ENCODE results near the gene FCHSD2. TPM values are rescaled to one million over a fixed set of nuclear protein-coding genes. Genes with fewer than 3 reads are reported as not detected.
A peak's percentile ranks its signal among the peaks of the same experiment; 100 is the strongest.

Gene FCHSD2
- polyA plus RNA-seq, 3 donors from 2014 or later = 9.7 to 25.6 (median 11.9) TPM

DNA sequence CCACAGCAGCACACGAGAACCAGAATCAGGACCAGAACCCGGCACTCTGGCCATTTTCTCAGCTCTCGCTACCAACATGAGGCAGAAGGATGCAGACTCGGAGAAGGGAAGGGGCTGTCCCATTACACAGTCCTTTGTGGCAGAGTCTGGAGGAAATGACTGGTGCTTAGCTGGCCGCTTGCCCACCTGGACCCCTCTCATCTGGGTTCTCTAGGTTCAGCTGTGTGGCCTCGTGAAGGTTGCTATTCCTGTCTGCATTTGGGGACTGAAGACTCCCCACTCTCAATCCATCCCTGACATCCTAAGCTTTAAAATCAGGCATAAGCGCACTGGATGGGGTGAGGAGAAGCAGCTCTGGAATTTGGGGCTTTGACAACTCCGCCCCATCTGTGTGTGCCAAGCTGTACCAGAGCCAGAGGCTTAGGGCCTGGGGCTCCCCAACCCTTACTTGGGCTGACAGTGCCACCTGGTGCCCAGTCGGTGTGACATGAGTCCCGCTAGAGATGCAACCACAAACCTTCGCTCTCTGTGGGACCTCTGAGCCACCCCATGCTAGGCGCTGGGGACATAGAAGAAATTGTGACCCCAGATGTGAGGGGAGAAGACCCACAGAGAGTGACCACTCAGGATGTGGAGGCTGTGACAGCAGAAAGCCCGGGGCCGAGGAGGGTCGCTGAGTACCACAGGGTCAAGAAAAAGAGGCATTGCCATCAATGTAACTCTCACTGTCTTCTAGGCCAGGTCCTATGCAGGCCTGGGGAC lies 35.8 kb upstream of the FCHSD2 start:
- H3K9me3 Mint-ChIP-seq = no peaks in the 10 kb centered on the region
- H3K4me3 Mint-ChIP-seq = no peak overlapping the region
- peaks cover 0 to 3% (median 2%) of the 10 kb centered on the region in 3 donors for H3K27me3 Mint-ChIP-seq (ENCODE audit: low read depth in 3 of 3)
- no peaks in the 10 kb centered on the region for H3K36me3 Mint-ChIP-seq
- H3K4me1 Mint-ChIP-seq = peaks cover 0 to 9% of the 10 kb centered on the region in 2 donors
- no peak overlapping the region for H3K27ac Mint-ChIP-seq
- DNase-seq = peak; percentile 62 to 72 (median 67)

- no peaks in the 10 kb centered on the region for H3K36me3 Mint-ChIP-seq
- H3K27me3 Mint-ChIP-seq (ENCODE audit: low read depth in 3 of 3) = peaks cover 0 to 4% (median 3%) of the 10 kb centered on the region in 3 donors
- H3K27ac Mint-ChIP-seq = no peak overlapping the region
- H3K9me3 Mint-ChIP-seq = no peaks in the 10 kb centered on the region
- H3K4me3 Mint-ChIP-seq = no peak overlapping the region
- no peak for DNase-seq
- H3K4me1 Mint-ChIP-seq = peaks cover 0 to 9% of the 10 kb centered on the region in 2 donors
These were observed 35.3 kb upstream of the FCHSD2 start for GRCh38 chr11:73177380-73177777.

DNA sequence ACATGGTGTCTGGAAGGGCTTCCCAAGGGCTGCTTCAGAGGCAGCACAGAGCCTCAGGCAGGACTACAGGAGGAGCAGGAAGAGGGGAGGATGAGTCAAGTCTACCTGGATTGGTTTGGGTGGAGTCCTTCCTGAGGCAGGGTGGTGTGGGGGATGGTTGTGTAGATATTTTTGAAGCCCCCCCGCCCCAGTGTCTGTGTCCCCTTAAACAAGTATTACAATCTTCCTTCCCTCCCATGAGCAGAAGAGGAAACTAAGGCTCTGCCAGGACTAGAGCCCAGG lies 34.7 kb upstream of the FCHSD2 start:
- Mint-ChIP-seq H3K27ac (peak overlapping the region in 1 of 6 donors; percentile 46), H3K4me3 (no peak overlapping the region), H3K36me3 (no peaks in the 10 kb centered on the region), H3K4me1 (peaks cover 0 to 9% of the 10 kb centered on the region in 2 donors), H3K27me3 (ENCODE audit: low read depth in 3 of 3) (peaks cover 0 to 4% (median 3%) of the 10 kb centered on the region in 3 donors), H3K9me3 (no peaks in the 10 kb centered on the region)
- no peak for DNase-seq

DNA sequence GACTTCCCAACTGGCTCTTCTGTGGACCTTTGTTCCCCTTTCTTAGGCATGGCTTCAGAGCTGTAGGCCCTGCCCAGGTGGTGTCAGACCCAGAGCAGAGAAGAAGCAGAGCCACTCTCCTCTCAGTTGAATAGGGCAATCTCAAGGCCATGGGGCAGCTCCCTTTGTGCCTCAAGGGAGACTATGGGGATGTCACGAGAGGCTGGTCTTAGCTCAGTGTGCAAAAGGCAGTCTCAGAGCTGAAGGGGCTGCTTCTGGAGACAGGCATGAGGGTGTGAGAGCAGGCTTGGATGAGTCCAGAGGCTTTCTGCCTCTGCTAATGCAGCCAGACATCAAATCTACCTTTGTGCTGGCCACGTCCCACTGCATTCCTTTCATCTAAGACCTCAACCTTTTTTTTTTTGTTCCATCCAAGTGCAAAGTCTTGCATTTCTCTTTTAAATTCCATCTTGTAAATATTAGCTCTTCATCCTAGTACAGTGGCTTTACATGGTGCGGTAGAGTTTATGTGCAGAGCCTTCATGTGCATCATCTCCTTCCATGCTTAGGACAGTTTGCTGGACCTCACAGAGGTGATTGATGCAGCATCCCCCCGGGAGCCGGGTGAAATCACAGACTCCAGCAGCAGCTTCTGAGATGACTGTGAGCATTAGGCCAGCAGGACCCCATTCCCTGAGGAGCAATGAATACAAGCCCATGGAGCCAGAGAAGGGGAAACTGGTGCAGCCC lies 34.2 kb upstream of the FCHSD2 start:
- H3K27me3 Mint-ChIP-seq (ENCODE audit: low read depth in 3 of 3) = peaks cover 0 to 4% (median 3%) of the 10 kb centered on the region in 3 donors
- peak overlapping the region in 2 of 6 donors; percentile 10 to 46 for H3K27ac Mint-ChIP-seq
- no peak overlapping the region for H3K4me3 Mint-ChIP-seq
- H3K36me3 Mint-ChIP-seq = no peaks in the 10 kb centered on the region
- no peak for DNase-seq
- no peaks in the 10 kb centered on the region for H3K9me3 Mint-ChIP-seq
- peaks cover 0 to 9% of the 10 kb centered on the region in 2 donors for H3K4me1 Mint-ChIP-seq

DNA sequence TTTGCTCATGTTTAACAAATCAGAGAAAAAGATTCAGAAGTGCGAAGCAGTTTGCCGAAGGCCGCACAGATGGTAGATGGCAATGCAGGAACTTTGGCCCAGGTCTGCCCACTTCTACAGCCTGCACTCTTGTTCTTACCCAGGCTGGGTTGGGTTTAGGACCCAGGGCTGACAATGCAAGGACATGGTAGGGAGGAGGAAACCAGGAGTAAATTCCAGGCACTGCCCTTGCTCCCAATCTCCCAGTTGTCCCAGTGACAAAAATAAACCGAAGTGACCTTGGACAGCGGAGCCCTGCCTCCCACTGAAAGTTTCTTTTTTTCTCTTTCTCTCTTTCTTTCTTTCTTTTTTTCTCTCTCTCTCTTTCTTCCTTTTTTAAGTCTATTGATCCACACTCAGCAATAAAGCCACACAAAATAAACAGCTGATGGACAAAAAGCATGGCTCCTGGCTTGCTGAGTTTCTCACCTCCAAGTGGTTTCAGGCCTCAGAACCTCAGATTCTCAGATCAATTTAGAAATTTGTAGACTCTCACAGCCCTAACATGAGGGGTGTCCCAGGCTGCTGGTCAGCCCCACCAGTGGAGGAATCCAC lies 33.5 kb upstream of the FCHSD2 start:
- Mint-ChIP-seq H3K4me1 (peaks cover 0 to 9% of the 10 kb centered on the region in 2 donors), H3K9me3 (no peaks in the 10 kb centered on the region), H3K27me3 (ENCODE audit: low read depth in 3 of 3) (peaks cover 0 to 4% (median 3%) of the 10 kb centered on the region in 3 donors), H3K4me3 (no peak overlapping the region), H3K27ac (no peak overlapping the region), H3K36me3 (no peaks in the 10 kb centered on the region)
- DNase-seq = no peak

DNA sequence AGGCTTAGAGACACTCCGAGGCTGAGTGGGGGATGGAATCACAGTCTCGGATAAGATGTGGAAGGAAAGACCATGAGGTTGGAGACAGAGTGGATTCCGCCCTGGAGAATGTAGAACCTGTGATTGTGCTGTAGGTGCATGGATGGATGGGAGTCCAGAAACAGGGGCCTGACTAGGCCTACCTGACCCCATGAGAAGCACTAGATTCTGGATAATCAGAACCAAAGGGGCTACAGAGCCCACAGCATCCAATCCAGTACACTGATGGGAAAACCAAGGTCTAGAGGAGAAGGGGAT lies 32.3 kb upstream of the FCHSD2 start:
- no peak for DNase-seq
- Mint-ChIP-seq H3K9me3 (no peaks in the 10 kb centered on the region), H3K4me3 (no peak overlapping the region), H3K4me1 (peaks cover 0 to 9% of the 10 kb centered on the region in 2 donors), H3K36me3 (no peaks in the 10 kb centered on the region), H3K27ac (no peak overlapping the region), H3K27me3 (ENCODE audit: low read depth in 3 of 3) (peaks cover 0 to 4% (median 2%) of the 10 kb centered on the region in 3 donors)

DNA sequence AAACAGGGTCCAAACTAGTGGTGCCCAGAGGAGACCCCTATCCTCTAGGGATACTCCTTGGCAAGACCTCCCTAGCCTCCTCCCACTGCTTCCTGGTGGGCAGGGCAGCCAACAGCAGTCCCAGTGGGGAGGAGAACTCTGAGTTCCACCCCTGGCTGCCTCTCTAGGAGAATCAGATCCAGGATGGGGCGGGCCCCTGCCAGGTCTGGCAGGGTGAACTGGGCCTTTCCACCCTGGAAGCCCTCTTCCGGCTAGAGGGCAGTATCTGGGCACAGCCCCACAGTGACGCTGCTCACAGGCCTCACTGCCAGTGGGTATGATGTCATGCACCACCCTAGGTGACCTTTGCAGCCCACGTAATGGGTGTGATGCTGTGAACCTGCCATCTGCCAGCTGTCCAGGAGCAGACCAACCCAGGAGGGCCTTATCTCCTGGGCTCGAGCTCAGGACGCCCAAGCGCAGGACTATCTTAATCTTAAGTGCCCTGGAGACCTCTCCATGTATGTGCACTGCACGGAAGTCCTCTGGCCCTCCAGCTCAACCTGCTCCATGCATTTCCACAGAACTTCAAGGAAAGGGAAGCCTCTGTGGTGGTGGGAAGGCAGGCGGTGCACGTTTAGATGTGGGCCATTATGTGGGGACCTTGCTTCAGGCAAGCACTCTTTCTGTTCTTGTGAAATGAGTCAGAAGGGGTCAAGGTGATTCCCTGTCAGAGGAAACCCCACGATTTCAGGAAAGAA lies 31.8 kb upstream of the FCHSD2 start:
- Mint-ChIP-seq H3K9me3 (no peaks in the 10 kb centered on the region), H3K27me3 (ENCODE audit: low read depth in 3 of 3) (peaks cover 0 to 4% (median 0%) of the 10 kb centered on the region in 3 donors), H3K4me1 (peaks cover 0 to 9% of the 10 kb centered on the region in 2 donors), H3K4me3 (no peak overlapping the region), H3K27ac (no peak overlapping the region), H3K36me3 (no peaks in the 10 kb centered on the region)
- no peak for DNase-seq

DNA sequence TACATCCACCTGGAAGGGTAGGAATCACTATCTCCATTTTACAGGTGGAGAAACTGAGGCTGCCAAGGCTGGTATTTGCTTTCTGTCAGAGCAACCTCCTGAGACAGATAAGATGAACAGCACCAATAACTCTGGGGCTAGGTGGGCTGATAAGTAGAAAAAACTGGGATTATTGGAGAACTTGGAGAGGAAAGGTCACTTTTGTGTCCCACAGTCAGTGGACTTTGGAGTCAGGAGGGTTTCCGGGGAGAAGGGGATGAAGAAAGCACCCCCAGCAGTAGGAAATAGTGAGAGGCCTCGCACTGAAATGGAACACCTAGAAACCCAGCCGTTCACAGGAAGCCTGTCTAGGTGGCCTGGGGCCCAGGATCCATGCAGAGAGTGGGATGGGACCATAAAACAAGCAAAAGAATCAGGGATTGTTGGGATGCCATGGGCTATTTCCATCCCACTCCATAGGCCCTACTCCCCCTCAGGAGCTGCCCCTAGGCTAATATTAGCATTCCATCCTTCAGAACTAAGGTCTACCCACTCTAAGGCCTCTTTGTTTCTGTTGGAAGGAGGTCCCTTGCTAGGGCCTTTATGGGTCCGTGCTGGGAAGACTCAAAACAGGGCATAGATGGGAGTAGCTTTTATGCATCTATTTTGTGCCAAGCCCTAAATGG lies 31.0 kb upstream of the FCHSD2 start:
- Mint-ChIP-seq H3K27ac (no peak overlapping the region), H3K9me3 (no peaks in the 10 kb centered on the region)

GRCh38 chr11:73171436-73172161 lies 29.5 kb upstream of the FCHSD2 start:
- Mint-ChIP-seq H3K36me3 (no peaks in the 10 kb centered on the region), H3K27ac (no peak overlapping the region), H3K4me3 (no peak overlapping the region), H3K4me1 (no peaks in the 10 kb centered on the region), H3K9me3 (no peaks in the 10 kb centered on the region), H3K27me3 (ENCODE audit: low read depth in 3 of 3) (peaks cover 0 to 5% (median 5%) of the 10 kb centered on the region in 3 donors)
- no peak for DNase-seq

More for the DNA sequence above, 31.0 kb upstream of the FCHSD2 start:
- no peak overlapping the region for H3K4me3 Mint-ChIP-seq
- H3K36me3 Mint-ChIP-seq = no peaks in the 10 kb centered on the region
- peaks cover 0 to 6% of the 10 kb centered on the region in 2 donors for H3K4me1 Mint-ChIP-seq
- H3K27me3 Mint-ChIP-seq (ENCODE audit: low read depth in 3 of 3) = peaks cover 0 to 5% (median 2%) of the 10 kb centered on the region in 3 donors
- no peak for DNase-seq

- Mint-ChIP-seq H3K36me3 (no peaks in the 10 kb centered on the region), H3K4me3 (no peak overlapping the region), H3K27ac (no peak overlapping the region), H3K4me1 (no peaks in the 10 kb centered on the region), H3K9me3 (no peaks in the 10 kb centered on the region), H3K27me3 (ENCODE audit: low read depth in 3 of 3) (peaks cover 0 to 5% (median 5%) of the 10 kb centered on the region in 3 donors)
- DNase-seq = no peak
These were observed 28.0 kb upstream of the FCHSD2 start for GRCh38 chr11:73170140-73170539.

- Mint-ChIP-seq H3K36me3 (no peaks in the 10 kb centered on the region), H3K27ac (no peak overlapping the region), H3K9me3 (no peaks in the 10 kb centered on the region), H3K27me3 (ENCODE audit: low read depth in 3 of 3) (peaks cover 0 to 5% (median 4%) of the 10 kb centered on the region in 3 donors), H3K4me3 (no peak overlapping the region), H3K4me1 (no peaks in the 10 kb centered on the region)
- no peak for DNase-seq
These were observed 26.9 kb upstream of the FCHSD2 start for GRCh38 chr11:73168925-73169579.

- DNase-seq = no peak
- Mint-ChIP-seq H3K36me3 (no peaks in the 10 kb centered on the region), H3K4me3 (no peak overlapping the region), H3K4me1 (no peaks in the 10 kb centered on the region), H3K9me3 (no peaks in the 10 kb centered on the region), H3K27ac (no peak overlapping the region), H3K27me3 (ENCODE audit: low read depth in 3 of 3) (peaks cover 0 to 5% (median 3%) of the 10 kb centered on the region in 3 donors)
These were observed 25.3 kb upstream of the FCHSD2 start for GRCh38 chr11:73167363-73167954.
